ENCODE measurements around the gene ADAMTSL3. TPM values are rescaled to one million over a fixed set of nuclear protein-coding genes. Genes with fewer than 3 reads are reported as not detected.
A peak's percentile ranks its signal among the peaks of the same experiment; 100 is the strongest.

Gene ADAMTSL3
- total and polyA plus RNA-seq, 11 donors = 1.3 to 13.2 (median 7.3) TPM

GRCh38 chr15:83733691-83734090 lies 79.8 kb downstream of the ADAMTSL3 start:
- Histone ChIP-seq H3K36me3 (no peaks in the 10 kb centered on the region), H3K4me3 (no peak overlapping the region), H3K27ac (no peak overlapping the region), H3K4me1 (no peaks in the 10 kb centered on the region), H3K9me3 (peaks cover 0 to 17% (median 0%) of the 10 kb centered on the region in 12 donors), H3K27me3 (no peaks in the 10 kb centered on the region)
- 94 to 96% (median 95%) methylated on average over 5 of the region's 5 CpGs for WGBS, 4 donors
- TF ChIP-seq CTCF (IDR thresholded peaks at IDR 0.05) = no peak
- no peak for TF ChIP-seq POLR2A (IDR thresholded peaks at IDR 0.05)
- intact Hi-C loops (cut with DNase I) = loop anchor here in 8 of 10 donors (5.0 to 10.0 kb wide), 5 partner anchors 101 to 304 kb away; no protein-coding TSS in a partner anchor
- DNase-seq (no peak), ATAC-seq (no peak)

GRCh38 chr15:83734487-83734886 lies 80.6 kb downstream of the ADAMTSL3 start:
- peak in 1 of 4 donors; percentile 55 for ATAC-seq
- peak in 1 of 5 donors; percentile 26 for DNase-seq
- 45 to 64% (median 50%) methylated on average over 3 of the region's 3 CpGs for WGBS, 4 donors
- no peak overlapping the region for H3K27ac ChIP-seq
- TF ChIP-seq POLR2A (IDR thresholded peaks at IDR 0.05) (no peak), CTCF (IDR thresholded peaks at IDR 0.05) (peak in 9 of 12 donors; percentile 17 to 41 (median 33))
- no peak overlapping the region for H3K4me3 ChIP-seq
- H3K27me3 ChIP-seq = no peaks in the 10 kb centered on the region
- no peaks in the 10 kb centered on the region for H3K36me3 ChIP-seq
- peaks cover 0 to 9% (median 0%) of the 10 kb centered on the region in 12 donors for H3K9me3 ChIP-seq
- H3K4me1 ChIP-seq = no peaks in the 10 kb centered on the region
- intact Hi-C loops (cut with DNase I) = loop anchor here in 8 of 10 donors (5.0 to 10.0 kb wide), 5 partner anchors 100 to 303 kb away; no protein-coding TSS in a partner anchor

- Histone ChIP-seq H3K9me3 (peaks cover 0 to 2% (median 0%) of the 10 kb centered on the region in 12 donors), H3K36me3 (peaks cover 0 to 5% (median 0%) of the 10 kb centered on the region in 9 donors), H3K4me3 (no peak overlapping the region), H3K27ac (no peak overlapping the region), H3K4me1 (no peaks in the 10 kb centered on the region), H3K27me3 (no peaks in the 10 kb centered on the region)
- 64 to 100% (median 67%) methylated on average over 2 to 3 of the region's 3 CpGs for WGBS, 4 donors
- no peak for DNase-seq
- no peak for ATAC-seq
- intact Hi-C loops (cut with DNase I) = loop anchor here in 5 of 10 donors (5.0 to 10.0 kb wide), 4 partner anchors 95 to 298 kb away; no protein-coding TSS in a partner anchor
- TF ChIP-seq POLR2A (IDR thresholded peaks at IDR 0.05) (no peak), CTCF (IDR thresholded peaks at IDR 0.05) (no peak)
Measured at GRCh38 chr15:83739629-83740028, 85.7 kb downstream of the ADAMTSL3 start.

GRCh38 chr15:83745771-83746170 lies 91.8 kb downstream of the ADAMTSL3 start:
- H3K4me1 ChIP-seq = peaks cover 0 to 25% (median 10%) of the 10 kb centered on the region in 12 donors
- H3K9me3 ChIP-seq = peaks cover 0 to 5% (median 0%) of the 10 kb centered on the region in 12 donors
- WGBS, 4 donors = 76 to 95% (median 88%) methylated on average over 1 of the region's 1 CpG
- TF ChIP-seq CTCF (IDR thresholded peaks at IDR 0.05) (no peak), POLR2A (IDR thresholded peaks at IDR 0.05) (no peak)
- peaks cover 0 to 4% (median 0%) of the 10 kb centered on the region in 9 donors for H3K36me3 ChIP-seq
- H3K27ac ChIP-seq = no peak overlapping the region
- DNase-seq (no peak), ATAC-seq (peak; percentile 31 to 75 (median 62))
- no peaks in the 10 kb centered on the region for H3K27me3 ChIP-seq
- intact Hi-C loops (cut with DNase I) = loop anchor here in 7 of 10 donors (5.0 to 10.0 kb wide), 4 partner anchors 107 to 183 kb away; no protein-coding TSS in a partner anchor
- H3K4me3 ChIP-seq = no peak overlapping the region

All from heart left ventricle (tissue), 16 donors.